WTC11 (cell line): ENCODE results near the gene SLC29A1. TPM values are rescaled to one million over a fixed set of nuclear protein-coding genes. Genes with fewer than 3 reads are reported as not detected.

Experiments
- ATF6 ChIP-seq: sonication (generic); formaldehyde crosslinking; IDR thresholded peaks from 2 replicates; pipeline ENCODE4 v1.8.1; 2023; ENCODE audit warnings: mild to moderate bottlenecking, missing genetic modification reagents
- FOXK1 ChIP-seq: sonication (generic); formaldehyde crosslinking; IDR thresholded peaks from 2 replicates; pipeline ENCODE4 v1.8.0; 2022; ENCODE audit warnings: mild to moderate bottlenecking, moderate library complexity, missing genetic modification reagents
- GABPB1 ChIP-seq: sonication (generic); formaldehyde crosslinking; IDR thresholded peaks from 2 replicates; pipeline ENCODE4 v1.8.1; 2023; ENCODE audit warnings: mild to moderate bottlenecking, missing genetic modification reagents
- HMGA2 ChIP-seq: fragments of 250-450 bp; sonication (Bioruptor Pico); IDR thresholded peaks from 2 replicates; pipeline ENCODE4 v1.4.0; 2021; ENCODE audit warnings: mild to moderate bottlenecking, moderate library complexity
- HMGXB4 ChIP-seq: sonication (generic); formaldehyde crosslinking; IDR thresholded peaks from 2 replicates; pipeline ENCODE4 v1.8.1; 2023; ENCODE audit warnings: mild to moderate bottlenecking, moderate library complexity, missing genetic modification reagents
- JAZF1 ChIP-seq: fragments of 250-450 bp; sonication (Bioruptor Pico); IDR thresholded peaks from 2 replicates; pipeline ENCODE4 v1.9.0; 2021; ENCODE audit warnings: moderate library complexity, mild to moderate bottlenecking, inconsistent platforms
- MAX ChIP-seq: sonication (generic); formaldehyde crosslinking; IDR thresholded peaks from 2 replicates; pipeline ENCODE4 v1.8.0; 2022; ENCODE audit warnings: mild to moderate bottlenecking, missing genetic modification reagents
- NFATC4 ChIP-seq: fragments of 250-450 bp; sonication (Bioruptor Pico); IDR thresholded peaks from 2 replicates; pipeline ENCODE4 v1.9.0; 2021; ENCODE audit warnings: mild to moderate bottlenecking
- NFYB ChIP-seq: sonication (generic); formaldehyde crosslinking; conservative IDR thresholded peaks from 2 replicates; pipeline ENCODE4 v1.8.0; 2022; ENCODE audit warnings: low read depth, missing genetic modification reagents
- NR2C2 ChIP-seq: sonication (generic); formaldehyde crosslinking; IDR thresholded peaks from 2 replicates; pipeline ENCODE4 v1.8.0; 2022; ENCODE audit warnings: mild to moderate bottlenecking, missing genetic modification reagents
- RELA ChIP-seq: sonication (generic); formaldehyde crosslinking; IDR thresholded peaks from 2 replicates; pipeline ENCODE4 v1.8.1; 2022; ENCODE audit warnings: missing genetic modification reagents, mild to moderate bottlenecking, borderline replicate concordance
- SMAD4 ChIP-seq: sonication (generic); formaldehyde crosslinking; IDR thresholded peaks from 2 replicates; pipeline ENCODE4 v1.8.0; 2022; ENCODE audit warnings: mild to moderate bottlenecking, missing genetic modification reagents
- SOX15 ChIP-seq: fragments of 250-450 bp; sonication (Bioruptor Pico); IDR thresholded peaks from 2 replicates; pipeline ENCODE4 v1.9.0; 2021; ENCODE audit warnings: mild to moderate bottlenecking
- SP1 ChIP-seq: sonication (generic); formaldehyde crosslinking; conservative IDR thresholded peaks from 2 replicates; pipeline ENCODE4 v1.8.1; 2022; ENCODE audit warnings: missing genetic modification reagents
- TCF7 ChIP-seq: sonication (generic); formaldehyde crosslinking; IDR thresholded peaks from 2 replicates; pipeline ENCODE4 v1.8.0; 2022; ENCODE audit warnings: mild to moderate bottlenecking, low read depth, missing genetic modification reagents, moderate library complexity
- TEAD1 ChIP-seq: sonication (generic); formaldehyde crosslinking; IDR thresholded peaks from 2 replicates; pipeline ENCODE4 v1.8.0; 2022; ENCODE audit warnings: mild to moderate bottlenecking, missing genetic modification reagents
- TP53 ChIP-seq: sonication (generic); formaldehyde crosslinking; IDR thresholded peaks from 2 replicates; pipeline ENCODE4 v1.8.1; 2023; ENCODE audit warnings: mild to moderate bottlenecking, missing genetic modification reagents
- ZNF138 ChIP-seq: sonication (generic); formaldehyde crosslinking; conservative IDR thresholded peaks from 2 replicates; pipeline ENCODE4 v1.8.1; 2022; ENCODE audit warnings: mild to moderate bottlenecking, moderate library complexity, missing genetic modification reagents
- ZNF219 ChIP-seq: sonication (generic); formaldehyde crosslinking; IDR thresholded peaks from 2 replicates; pipeline ENCODE4 v1.8.0; 2023; ENCODE audit warnings: missing genetic modification reagents, mild to moderate bottlenecking, borderline replicate concordance
- ZNF416 ChIP-seq: fragments of 250-450 bp; sonication (Bioruptor Pico); IDR thresholded peaks from 2 replicates; pipeline ENCODE4 v1.9.0; 2021; ENCODE audit warnings: mild to moderate bottlenecking, inconsistent platforms
- ZNF423 ChIP-seq: fragments of 250-450 bp; sonication (Bioruptor Pico); IDR thresholded peaks from 2 replicates; pipeline ENCODE4 v2.1.2; 2022; ENCODE audit warnings: mild to moderate bottlenecking, moderate library complexity
- ZNF671 ChIP-seq: fragments of 250-450 bp; sonication (Bioruptor Pico); IDR thresholded peaks from 2 replicates; pipeline ENCODE4 v1.8.0; 2021; ENCODE audit warnings: mild to moderate bottlenecking
- total RNA-seq: library from RNA; stranded (reverse); gene quantifications from 3 replicates; pipeline ENCODE4 v1.2.3, GENCODE V29; 2021
- TF ChIP-seq, protein P1 (sequence below): fragments of 250-450 bp; sonication (Bioruptor Pico); IDR thresholded peaks from 2 replicates; pipeline ENCODE4 v1.9.0; 2021; ENCODE audit warnings: mild to moderate bottlenecking, borderline replicate concordance
- TF ChIP-seq, protein P2 (sequence below): sonication (generic); formaldehyde crosslinking; IDR thresholded peaks from 2 replicates; pipeline ENCODE4 v1.8.0; 2023; ENCODE audit warnings: missing genetic modification reagents
- TF ChIP-seq, protein P3 (sequence below): fragments of 250-450 bp; sonication (Bioruptor Pico); IDR thresholded peaks from 2 replicates; pipeline ENCODE4 v1.9.0; 2021; ENCODE audit warnings: moderate library complexity, mild to moderate bottlenecking, inconsistent platforms, borderline replicate concordance
- TF ChIP-seq, protein P4 (sequence below): sonication (generic); formaldehyde crosslinking; IDR thresholded peaks from 2 replicates; pipeline ENCODE4 v1.8.1; 2023; ENCODE audit warnings: mild to moderate bottlenecking, missing genetic modification reagents
- TF ChIP-seq, protein P5 (sequence below): fragments of 250-450 bp; sonication (Bioruptor Pico); IDR thresholded peaks from 2 replicates; pipeline ENCODE4 v1.9.0; 2021; ENCODE audit warnings: mild to moderate bottlenecking

The SLC29A1 gene
- total RNA-seq, 1 experiment from 2014 or later: 139 TPM

DNA sequence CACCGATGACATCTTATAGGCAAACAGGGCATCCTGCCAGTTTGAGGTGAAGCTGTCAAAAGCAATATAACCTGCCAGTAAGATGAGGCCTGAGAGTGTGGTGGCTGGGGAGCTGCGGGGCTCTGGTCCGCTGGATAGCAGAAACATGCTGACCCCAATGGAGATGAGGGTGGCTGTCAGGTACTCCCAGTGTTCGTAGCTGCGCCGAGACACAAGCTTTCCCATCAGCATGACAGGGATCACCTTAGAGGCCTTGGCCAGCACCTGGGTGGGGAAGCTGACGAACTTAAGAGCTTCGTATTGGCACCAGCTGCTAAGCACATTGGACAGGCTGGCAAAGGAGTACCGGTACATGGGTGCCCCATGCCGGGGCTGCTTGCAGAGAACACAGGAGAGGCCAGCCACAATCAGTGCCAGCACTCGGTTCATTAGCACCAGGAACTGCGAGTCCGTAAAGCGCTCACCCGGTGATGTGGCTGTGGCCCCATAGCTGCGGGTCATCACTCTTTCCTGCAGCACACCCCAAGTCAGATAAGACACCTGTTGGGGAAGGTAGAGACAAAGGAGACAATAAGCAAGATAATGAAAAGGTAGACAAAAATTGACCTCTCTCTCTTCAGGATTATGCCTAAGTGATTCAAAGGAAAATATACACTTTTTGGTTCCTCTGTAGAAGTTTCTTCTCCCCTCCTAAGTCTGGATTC, 31.9 kb downstream of the SLC29A1 start (continued):
- TF ChIP-seq, protein P1, sequence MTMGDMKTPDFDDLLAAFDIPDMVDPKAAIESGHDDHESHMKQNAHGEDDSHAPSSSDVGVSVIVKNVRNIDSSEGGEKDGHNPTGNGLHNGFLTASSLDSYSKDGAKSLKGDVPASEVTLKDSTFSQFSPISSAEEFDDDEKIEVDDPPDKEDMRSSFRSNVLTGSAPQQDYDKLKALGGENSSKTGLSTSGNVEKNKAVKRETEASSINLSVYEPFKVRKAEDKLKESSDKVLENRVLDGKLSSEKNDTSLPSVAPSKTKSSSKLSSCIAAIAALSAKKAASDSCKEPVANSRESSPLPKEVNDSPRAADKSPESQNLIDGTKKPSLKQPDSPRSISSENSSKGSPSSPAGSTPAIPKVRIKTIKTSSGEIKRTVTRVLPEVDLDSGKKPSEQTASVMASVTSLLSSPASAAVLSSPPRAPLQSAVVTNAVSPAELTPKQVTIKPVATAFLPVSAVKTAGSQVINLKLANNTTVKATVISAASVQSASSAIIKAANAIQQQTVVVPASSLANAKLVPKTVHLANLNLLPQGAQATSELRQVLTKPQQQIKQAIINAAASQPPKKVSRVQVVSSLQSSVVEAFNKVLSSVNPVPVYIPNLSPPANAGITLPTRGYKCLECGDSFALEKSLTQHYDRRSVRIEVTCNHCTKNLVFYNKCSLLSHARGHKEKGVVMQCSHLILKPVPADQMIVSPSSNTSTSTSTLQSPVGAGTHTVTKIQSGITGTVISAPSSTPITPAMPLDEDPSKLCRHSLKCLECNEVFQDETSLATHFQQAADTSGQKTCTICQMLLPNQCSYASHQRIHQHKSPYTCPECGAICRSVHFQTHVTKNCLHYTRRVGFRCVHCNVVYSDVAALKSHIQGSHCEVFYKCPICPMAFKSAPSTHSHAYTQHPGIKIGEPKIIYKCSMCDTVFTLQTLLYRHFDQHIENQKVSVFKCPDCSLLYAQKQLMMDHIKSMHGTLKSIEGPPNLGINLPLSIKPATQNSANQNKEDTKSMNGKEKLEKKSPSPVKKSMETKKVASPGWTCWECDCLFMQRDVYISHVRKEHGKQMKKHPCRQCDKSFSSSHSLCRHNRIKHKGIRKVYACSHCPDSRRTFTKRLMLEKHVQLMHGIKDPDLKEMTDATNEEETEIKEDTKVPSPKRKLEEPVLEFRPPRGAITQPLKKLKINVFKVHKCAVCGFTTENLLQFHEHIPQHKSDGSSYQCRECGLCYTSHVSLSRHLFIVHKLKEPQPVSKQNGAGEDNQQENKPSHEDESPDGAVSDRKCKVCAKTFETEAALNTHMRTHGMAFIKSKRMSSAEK (CRISPR knock-in tag): 0 out of 2 replicates have a peak, but pooled peaks have one; percentile 67
- TF ChIP-seq NFATC4 (CRISPR knock-in tag) (peak; percentile 53; the same call in 1 of the 2 replicates), SOX15 (CRISPR knock-in tag) (no peak), SMAD4 (CRISPR knock-in tag) (no peak), TCF7 (CRISPR knock-in tag) (no peak), MAX (no peak), HMGXB4 (CRISPR knock-in tag) (no peak), ZNF219 (CRISPR knock-in tag) (no peak), ZNF423 (CRISPR knock-in tag) (no peak), TP53 (no peak), TEAD1 (no peak; the same call in 1 of the 2 replicates), ZNF416 (CRISPR knock-in tag) (peak; percentile 85), ZNF671 (CRISPR knock-in tag) (peak; percentile 81; the same call in 1 of the 2 replicates), GABPB1 (CRISPR knock-in tag) (no peak), RELA (CRISPR knock-in tag) (no peak), NFYB (no peak), ZNF138 (CRISPR knock-in tag) (no peak), HMGA2 (CRISPR knock-in tag) (no peak), SP1 (CRISPR knock-in tag) (no peak), JAZF1 (CRISPR knock-in tag) (no peak), ATF6 (CRISPR knock-in tag) (no peak), NR2C2 (CRISPR knock-in tag) (0 out of 2 replicates have a peak, but pooled peaks have one; percentile 37), FOXK1 (CRISPR knock-in tag) (no peak)
- TF ChIP-seq, protein P2, sequence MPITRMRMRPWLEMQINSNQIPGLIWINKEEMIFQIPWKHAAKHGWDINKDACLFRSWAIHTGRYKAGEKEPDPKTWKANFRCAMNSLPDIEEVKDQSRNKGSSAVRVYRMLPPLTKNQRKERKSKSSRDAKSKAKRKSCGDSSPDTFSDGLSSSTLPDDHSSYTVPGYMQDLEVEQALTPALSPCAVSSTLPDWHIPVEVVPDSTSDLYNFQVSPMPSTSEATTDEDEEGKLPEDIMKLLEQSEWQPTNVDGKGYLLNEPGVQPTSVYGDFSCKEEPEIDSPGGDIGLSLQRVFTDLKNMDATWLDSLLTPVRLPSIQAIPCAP (CRISPR knock-in tag): no peak
- TF ChIP-seq, protein P3, sequence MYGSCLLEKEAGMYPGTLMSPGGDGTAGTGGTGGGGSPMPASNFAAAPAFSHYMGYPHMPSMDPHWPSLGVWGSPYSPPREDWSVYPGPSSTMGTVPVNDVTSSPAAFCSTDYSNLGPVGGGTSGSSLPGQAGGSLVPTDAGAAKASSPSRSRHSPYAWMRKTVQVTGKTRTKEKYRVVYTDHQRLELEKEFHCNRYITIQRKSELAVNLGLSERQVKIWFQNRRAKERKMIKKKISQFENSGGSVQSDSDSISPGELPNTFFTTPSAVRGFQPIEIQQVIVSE: no peak
- TF ChIP-seq, protein P4, sequence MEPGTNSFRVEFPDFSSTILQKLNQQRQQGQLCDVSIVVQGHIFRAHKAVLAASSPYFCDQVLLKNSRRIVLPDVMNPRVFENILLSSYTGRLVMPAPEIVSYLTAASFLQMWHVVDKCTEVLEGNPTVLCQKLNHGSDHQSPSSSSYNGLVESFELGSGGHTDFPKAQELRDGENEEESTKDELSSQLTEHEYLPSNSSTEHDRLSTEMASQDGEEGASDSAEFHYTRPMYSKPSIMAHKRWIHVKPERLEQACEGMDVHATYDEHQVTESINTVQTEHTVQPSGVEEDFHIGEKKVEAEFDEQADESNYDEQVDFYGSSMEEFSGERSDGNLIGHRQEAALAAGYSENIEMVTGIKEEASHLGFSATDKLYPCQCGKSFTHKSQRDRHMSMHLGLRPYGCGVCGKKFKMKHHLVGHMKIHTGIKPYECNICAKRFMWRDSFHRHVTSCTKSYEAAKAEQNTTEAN (CRISPR knock-in tag): no peak
- TF ChIP-seq, protein P5, sequence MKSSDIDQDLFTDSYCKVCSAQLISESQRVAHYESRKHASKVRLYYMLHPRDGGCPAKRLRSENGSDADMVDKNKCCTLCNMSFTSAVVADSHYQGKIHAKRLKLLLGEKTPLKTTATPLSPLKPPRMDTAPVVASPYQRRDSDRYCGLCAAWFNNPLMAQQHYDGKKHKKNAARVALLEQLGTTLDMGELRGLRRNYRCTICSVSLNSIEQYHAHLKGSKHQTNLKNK (CRISPR knock-in tag): no peak
